ENCODE data around the gene PLA1A. TPM values are rescaled to one million over a fixed set of nuclear protein-coding genes. Genes with fewer than 3 reads are reported as not detected.
A peak's percentile ranks its signal among the peaks of the same experiment; 100 is the strongest.
"Not testable (repeated sequence)": the region's sequence is repeated elsewhere in the genome, so short reads cannot be mapped to it uniquely, and the experiment has no call there.

PLA1A gene
- total and polyA plus RNA-seq, 12 donors: 0.55 to 19.3 (median 1.9) TPM

DNA sequence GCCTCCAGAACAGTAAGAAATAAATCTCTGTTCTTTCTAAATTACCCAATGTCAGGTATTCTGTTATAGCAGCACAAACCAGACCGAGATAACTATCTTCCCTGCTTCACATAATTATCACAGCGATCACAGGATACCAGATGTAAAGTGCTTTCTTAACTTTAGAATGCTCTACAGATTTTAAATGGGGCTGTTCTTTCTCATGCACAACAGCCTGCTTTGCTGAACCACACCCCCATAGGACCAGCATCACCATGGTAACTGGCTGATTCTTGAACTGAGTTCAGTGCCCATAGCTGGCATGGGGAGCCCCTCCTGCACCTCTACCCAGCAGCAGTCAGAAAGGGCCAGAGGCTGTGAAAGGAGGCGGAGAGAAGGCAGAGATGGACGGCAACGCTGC lies 46.1 kb upstream of the PLA1A start:
- ATAC-seq (no peak), DNase-seq (no peak)
- WGBS, 2 donors: 91 to 94% methylated on average over 5 of the region's 5 CpGs
- no peak overlapping the region for H3K4me3 ChIP-seq
- H3K27me3 ChIP-seq: no peaks in the 10 kb centered on the region
- H3K27ac ChIP-seq: no peak overlapping the region
- TF ChIP-seq, protein P1, sequence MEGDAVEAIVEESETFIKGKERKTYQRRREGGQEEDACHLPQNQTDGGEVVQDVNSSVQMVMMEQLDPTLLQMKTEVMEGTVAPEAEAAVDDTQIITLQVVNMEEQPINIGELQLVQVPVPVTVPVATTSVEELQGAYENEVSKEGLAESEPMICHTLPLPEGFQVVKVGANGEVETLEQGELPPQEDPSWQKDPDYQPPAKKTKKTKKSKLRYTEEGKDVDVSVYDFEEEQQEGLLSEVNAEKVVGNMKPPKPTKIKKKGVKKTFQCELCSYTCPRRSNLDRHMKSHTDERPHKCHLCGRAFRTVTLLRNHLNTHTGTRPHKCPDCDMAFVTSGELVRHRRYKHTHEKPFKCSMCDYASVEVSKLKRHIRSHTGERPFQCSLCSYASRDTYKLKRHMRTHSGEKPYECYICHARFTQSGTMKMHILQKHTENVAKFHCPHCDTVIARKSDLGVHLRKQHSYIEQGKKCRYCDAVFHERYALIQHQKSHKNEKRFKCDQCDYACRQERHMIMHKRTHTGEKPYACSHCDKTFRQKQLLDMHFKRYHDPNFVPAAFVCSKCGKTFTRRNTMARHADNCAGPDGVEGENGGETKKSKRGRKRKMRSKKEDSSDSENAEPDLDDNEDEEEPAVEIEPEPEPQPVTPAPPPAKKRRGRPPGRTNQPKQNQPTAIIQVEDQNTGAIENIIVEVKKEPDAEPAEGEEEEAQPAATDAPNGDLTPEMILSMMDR (IDR thresholded peaks at IDR 0.05): no peak
- H3K9me3 ChIP-seq: no peaks in the 10 kb centered on the region
- peaks cover 0 to 18% (median 0%) of the 10 kb centered on the region in 9 donors for H3K4me1 ChIP-seq
- intact Hi-C loops (cut with DNase I): no loop called here
- H3K36me3 ChIP-seq: no peaks in the 10 kb centered on the region

DNA sequence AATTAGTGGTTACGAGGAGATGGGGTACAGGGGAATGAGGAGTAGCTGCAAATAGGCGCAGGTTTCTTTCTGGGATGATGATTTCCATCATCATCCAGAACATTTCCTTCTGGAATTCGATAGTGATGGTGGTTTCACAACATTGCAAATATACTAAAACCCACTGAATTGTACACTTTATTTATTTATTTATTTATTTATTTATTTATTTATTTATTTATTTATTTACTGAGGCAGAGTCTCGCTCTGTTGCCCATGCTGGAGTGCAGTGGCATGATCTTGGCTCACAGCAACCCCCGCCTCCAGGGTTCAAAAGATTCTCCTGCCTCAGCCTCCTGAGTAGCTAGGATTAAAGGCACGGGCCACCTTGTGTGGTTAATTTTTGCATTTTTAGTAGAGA lies 44.8 kb upstream of the PLA1A start:
- H3K27me3 ChIP-seq; intact Hi-C loops (cut with DNase I); ATAC-seq; DNase-seq; H3K36me3 ChIP-seq; H3K27ac ChIP-seq; H3K4me3 ChIP-seq; H3K9me3 ChIP-seq: not testable (repeated sequence)
- WGBS, 2 donors: 96 to 97% methylated on average over 6 of the region's 6 CpGs
- H3K4me1 ChIP-seq: peaks cover 0 to 18% (median 0%) of the 10 kb centered on the region in 9 donors

DNA sequence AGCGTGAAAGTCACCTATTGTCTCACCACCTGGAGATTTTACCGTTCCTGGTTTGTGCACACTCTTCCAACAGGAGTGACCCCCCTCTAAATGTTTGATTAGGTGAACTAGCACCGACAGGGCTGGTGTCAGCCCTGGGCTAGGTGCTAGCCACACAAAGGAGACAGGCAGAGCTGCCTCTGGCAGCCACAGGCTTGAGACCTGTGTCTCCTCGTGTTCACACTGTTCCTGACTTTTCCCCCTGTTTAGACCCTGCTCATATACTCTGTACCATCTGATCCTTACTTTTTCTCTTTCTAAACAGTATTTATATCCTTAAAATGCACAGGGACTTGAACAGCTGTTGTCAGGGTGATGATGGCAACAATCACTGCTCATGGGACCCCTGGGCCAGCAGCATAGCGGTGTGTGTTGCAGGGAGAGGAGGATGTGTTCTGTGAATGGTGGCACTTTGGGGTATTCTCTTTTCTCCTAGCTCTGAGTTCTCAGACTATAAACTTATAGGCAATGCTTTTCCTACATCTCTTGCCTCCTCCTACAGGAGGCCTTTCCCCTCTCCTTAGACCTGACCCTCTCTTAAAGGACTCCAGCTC lies 43.8 kb upstream of the PLA1A start:
- Histone ChIP-seq H3K4me1 (peaks cover 0 to 18% (median 0%) of the 10 kb centered on the region in 9 donors), H3K27ac (no peak overlapping the region), H3K9me3 (no peaks in the 10 kb centered on the region), H3K36me3 (no peaks in the 10 kb centered on the region), H3K4me3 (no peak overlapping the region), H3K27me3 (no peaks in the 10 kb centered on the region)
- TF ChIP-seq, protein P1 (IDR thresholded peaks at IDR 0.05): no peak
- intact Hi-C loops (cut with DNase I): no loop called here
- ATAC-seq (no peak), DNase-seq (no peak)
- WGBS, 2 donors: 71 to 76% methylated on average over 5 of the region's 5 CpGs

DNA sequence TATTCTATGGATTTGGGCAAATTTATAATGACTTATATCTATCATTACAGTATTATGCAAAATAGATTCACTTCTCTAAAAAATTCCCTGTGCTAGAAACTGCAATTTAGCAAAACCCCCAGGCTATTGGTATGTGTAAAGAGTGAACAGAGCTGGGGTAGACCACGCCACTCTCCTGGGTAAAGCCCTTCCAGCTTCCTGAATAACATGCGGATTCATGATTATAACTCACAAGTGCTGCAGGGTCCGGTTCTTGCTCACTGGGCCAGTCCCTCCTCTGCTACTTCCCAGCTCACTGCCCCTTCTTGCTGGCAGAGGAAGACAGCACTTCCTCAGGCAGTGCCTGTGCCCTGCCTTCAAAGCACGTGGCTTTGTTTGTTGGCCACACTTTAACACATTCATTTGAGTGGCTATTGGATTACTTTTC lies 42.4 kb upstream of the PLA1A start:
- peak in 6 of 8 donors; percentile 17 to 60 (median 32) for ATAC-seq
- TF ChIP-seq, protein P1 (IDR thresholded peaks at IDR 0.05): no peak
- H3K4me1 ChIP-seq: peaks cover 0 to 28% (median 0%) of the 10 kb centered on the region in 9 donors
- H3K4me3 ChIP-seq: no peak overlapping the region
- DNase-seq: no peak
- H3K27ac ChIP-seq: peak overlapping the region in 1 of 10 donors; percentile 27
- no peaks in the 10 kb centered on the region for H3K27me3 ChIP-seq
- intact Hi-C loops (cut with DNase I): no loop called here
- WGBS, 2 donors: 61 to 76% methylated on average over 4 of the region's 4 CpGs
- no peaks in the 10 kb centered on the region for H3K36me3 ChIP-seq
- H3K9me3 ChIP-seq: no peaks in the 10 kb centered on the region

DNA sequence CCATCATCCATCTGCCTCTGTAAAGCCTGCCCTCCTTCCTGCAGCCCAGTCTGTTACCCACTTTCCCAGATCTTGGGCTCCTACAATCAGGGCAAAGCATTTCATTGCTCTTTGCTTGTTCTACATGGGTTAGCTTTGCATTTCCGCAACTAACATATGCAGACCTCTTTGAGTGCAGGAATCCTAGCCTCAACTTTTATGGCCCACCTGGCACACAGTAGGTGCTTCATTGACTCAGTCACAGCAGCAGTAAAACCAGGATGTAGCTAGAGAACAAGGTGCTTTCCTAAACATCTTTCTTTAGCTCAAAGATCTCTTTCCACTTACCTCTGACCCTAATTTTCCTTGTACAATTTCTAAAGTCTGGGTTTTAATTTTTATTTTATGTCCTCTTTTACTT lies 41.8 kb upstream of the PLA1A start:
- no peaks in the 10 kb centered on the region for H3K36me3 ChIP-seq
- intact Hi-C loops (cut with DNase I): no loop called here
- TF ChIP-seq, protein P1 (IDR thresholded peaks at IDR 0.05): no peak
- H3K27ac ChIP-seq: peak overlapping the region in 1 of 10 donors; percentile 27
- H3K27me3 ChIP-seq: no peaks in the 10 kb centered on the region
- DNase-seq (no peak), ATAC-seq (no peak)
- peaks cover 0 to 28% (median 0%) of the 10 kb centered on the region in 9 donors for H3K4me1 ChIP-seq
- no peak overlapping the region for H3K4me3 ChIP-seq
- no peaks in the 10 kb centered on the region for H3K9me3 ChIP-seq
- WGBS, 2 donors: 75 to 98% methylated on average over 1 of the region's 1 CpG

Measured in heart right ventricle (tissue), 16 donors.